Trophoblast cell (in vitro differentiated cells and primary cell): ENCODE measurements around the gene KMO.
A peak's percentile ranks its signal among the peaks of the same experiment; 100 is the strongest.

Source experiments
- DNase-seq, 2 donors: peaks; one replicate each; pipeline ENCODE4 v3.0.0-alpha.2; 2016
- H2AFZ ChIP-seq: 2 replicates; pipeline ENCODE4 v1.6.1; 2013; ENCODE audit warnings: low read length, moderate library complexity, mild to moderate bottlenecking; ENCODE audit not compliant: insufficient read depth, poor library complexity
- H2AK5ac ChIP-seq: 2 replicates; pipeline ENCODE4 v1.6.1; 2013; ENCODE audit warnings: mild to moderate bottlenecking, low read length
- H2BK120ac ChIP-seq: 2 replicates; pipeline ENCODE4 v1.6.1; 2013; ENCODE audit warnings: low read length, mild to moderate bottlenecking, moderate library complexity; ENCODE audit not compliant: insufficient read depth, poor library complexity
- H2BK12ac ChIP-seq: 2 replicates; pipeline ENCODE4 v1.6.1; 2013; ENCODE audit warnings: mild to moderate bottlenecking, low read length, moderate library complexity
- H2BK5ac ChIP-seq: 2 replicates; pipeline ENCODE4 v1.6.1; 2013; ENCODE audit warnings: low read length, low read depth, moderate library complexity, mild to moderate bottlenecking; ENCODE audit not compliant: poor library complexity
- H3K14ac ChIP-seq: 2 replicates; pipeline ENCODE4 v1.6.1; 2013; ENCODE audit warnings: mild to moderate bottlenecking, low read length
- H3K18ac ChIP-seq: 2 replicates; pipeline ENCODE4 v1.6.1; 2013; ENCODE audit warnings: mild to moderate bottlenecking, low read length
- H3K23ac ChIP-seq: 2 replicates; pipeline ENCODE4 v1.6.1; 2013; ENCODE audit warnings: low read length
- H3K27ac ChIP-seq: 2 replicates; pipeline ENCODE4 v1.5.1; 2013; ENCODE audit warnings: low read depth, mild to moderate bottlenecking, inconsistent platforms, low read length, moderate library complexity
- H3K27me3 ChIP-seq: 2 replicates; pipeline ENCODE4 v1.6.1; 2013; ENCODE audit warnings: inconsistent platforms, mild to moderate bottlenecking, low read length, moderate library complexity; ENCODE audit not compliant: insufficient read depth
- H3K36me3 ChIP-seq, 2 experiments: 1 replicate in 1 of 2; 2 replicates in 1 of 2; pipeline ENCODE4 v1.6.1; 2013; ENCODE audit warnings: low read length in 2 of 2, mild to moderate bottlenecking in 2 of 2, moderate library complexity in 1 of 2; ENCODE audit not compliant: insufficient read depth in 2 of 2, control insufficient read depth in 1 of 2
- H3K4ac ChIP-seq: 2 replicates; pipeline ENCODE4 v1.6.1; 2013; ENCODE audit warnings: low read depth, mild to moderate bottlenecking, low read length, moderate library complexity
- H3K4me1 ChIP-seq, 2 experiments: 1 replicate in 1 of 2; 2 replicates in 1 of 2; pipeline ENCODE4 v1.6.1; 2013; ENCODE audit warnings: low read length in 2 of 2, mild to moderate bottlenecking in 2 of 2, moderate library complexity in 1 of 2; ENCODE audit not compliant: insufficient read depth in 2 of 2, control insufficient read depth in 1 of 2
- H3K4me2 ChIP-seq: 2 replicates; pipeline ENCODE4 v1.6.1; 2013; ENCODE audit warnings: inconsistent platforms, mild to moderate bottlenecking, low read length, moderate library complexity
- H3K4me3 ChIP-seq: 2 replicates; pipeline ENCODE4 v1.5.1; 2013; ENCODE audit warnings: mild to moderate bottlenecking, low read depth, low read length, inconsistent platforms
- H3K79me1 ChIP-seq: one replicate; pipeline ENCODE4 v1.6.1; 2013; ENCODE audit warnings: low read length
- H3K79me2 ChIP-seq: 2 replicates; pipeline ENCODE4 v1.6.1; 2013; ENCODE audit warnings: low read length, mild to moderate bottlenecking; ENCODE audit not compliant: control insufficient read depth, insufficient read depth, poor library complexity
- H3K9ac ChIP-seq: 2 replicates; pipeline ENCODE4 v1.6.1; 2013; ENCODE audit warnings: mild to moderate bottlenecking, low read length
- H3K9me3 ChIP-seq: 2 replicates; pipeline ENCODE4 v1.6.1; 2013; ENCODE audit warnings: low read depth, mild to moderate bottlenecking, control low read depth, inconsistent platforms, low read length; ENCODE audit not compliant: insufficient read depth
- H4K12ac ChIP-seq: 2 replicates; pipeline ENCODE4 v1.6.1; 2013; ENCODE audit warnings: low read depth, mild to moderate bottlenecking, low read length, moderate library complexity
- H4K8ac ChIP-seq: 2 replicates; pipeline ENCODE4 v1.6.1; 2013; ENCODE audit warnings: low read depth, mild to moderate bottlenecking, low read length, moderate library complexity
- H4K91ac ChIP-seq: one replicate; pipeline ENCODE4 v1.6.1; 2013; ENCODE audit warnings: low read depth, mild to moderate bottlenecking, low read length, moderate library complexity
- WGBS: extraction: QIAGEN DNeasy Blood & Tissue Kit; methylation state at CpG from one replicate; pipeline ENCODE4 v1.1.7; 2013; ENCODE audit warnings: missing lambda C conversion rate; ENCODE audit not compliant: insufficient read length, insufficient coverage; ENCODE audit errors: extremely low coverage; 5-methylcytosine and 5-hydroxymethylcytosine counted together

The KMO gene

GRCh38 chr1:241589521-241589920 is 57.3 kb downstream of the KMO start:
- Histone ChIP-seq H3K79me1 (peaks cover 7% of the 10 kb centered on the region), H3K4ac (no peak overlapping the region), H3K9me3 (no peaks in the 10 kb centered on the region), H4K12ac (no peak overlapping the region), H4K91ac (no peak overlapping the region), H3K14ac (no peak overlapping the region), H2BK12ac (no peak overlapping the region), H2AK5ac (no peak overlapping the region), H3K36me3 (peaks cover 0 to 5% of the 10 kb centered on the region in 2 experiments), H3K27me3 (no peaks in the 10 kb centered on the region), H4K8ac (no peak overlapping the region), H3K4me2 (no peak overlapping the region), H3K79me2 (no peaks in the 10 kb centered on the region), H3K4me1 (peaks cover 3 to 5% of the 10 kb centered on the region in 2 experiments), H3K23ac (no peak overlapping the region), H2BK120ac (no peak overlapping the region), H3K9ac (no peak overlapping the region), H3K18ac (no peak overlapping the region), H3K27ac (peak overlapping the region; percentile 48), H2AFZ (no peak overlapping the region), H2BK5ac (no peak overlapping the region), H3K4me3 (no peak overlapping the region)
- WGBS, result no CpG with 5 or more reads among the region's 7 CpGs
- DNase-seq, result peak in 1 of 2 donors; percentile 50

DNA sequence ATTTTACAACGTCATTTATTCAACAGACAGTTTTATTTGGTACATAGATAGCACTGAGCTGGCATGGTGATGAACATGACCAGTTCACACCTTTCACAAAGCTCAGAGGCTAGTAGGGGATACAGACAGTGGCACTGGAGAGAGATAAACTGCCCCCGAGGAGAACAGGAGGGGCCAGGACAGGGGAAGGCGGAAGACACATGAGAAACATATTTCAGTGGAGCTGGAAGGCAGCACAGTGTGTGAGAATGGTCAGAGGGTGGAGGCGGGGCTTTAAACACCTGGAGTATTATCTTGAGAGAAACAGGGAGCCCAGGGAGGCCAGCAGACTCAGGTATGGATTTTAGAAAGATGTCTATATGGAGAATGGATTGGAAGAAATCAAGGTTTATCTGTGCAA is 58.5 kb downstream of the KMO start:
- DNase-seq, result no peak
- Histone ChIP-seq H3K9ac (peak overlapping the region; percentile 56), H3K27me3 (no peaks in the 10 kb centered on the region), H3K4me2 (peak overlapping the region; percentile 16), H3K36me3 (peaks cover 0 to 5% of the 10 kb centered on the region in 2 experiments), H2BK12ac (peak overlapping the region; percentile 78), H4K12ac (no peak overlapping the region), H2BK5ac (peak overlapping the region; percentile 12), H4K8ac (no peak overlapping the region), H3K79me2 (no peaks in the 10 kb centered on the region), H3K4ac (no peak overlapping the region), H2AFZ (no peak overlapping the region), H3K4me3 (no peak overlapping the region), H3K9me3 (no peaks in the 10 kb centered on the region), H3K4me1 (peaks cover 3 to 5% of the 10 kb centered on the region in 2 experiments), H3K27ac (peak overlapping the region; percentile 85), H2BK120ac (peak overlapping the region; percentile 71), H3K79me1 (peaks cover 7% of the 10 kb centered on the region), H3K14ac (peak overlapping the region; percentile 11), H3K18ac (no peak overlapping the region), H3K23ac (no peak overlapping the region), H2AK5ac (no peak overlapping the region), H4K91ac (peak overlapping the region; percentile 70)
- no CpG with 5 or more reads among the region's 4 CpGs for WGBS

- H2BK12ac ChIP-seq, result no peak overlapping the region
- H3K27me3 ChIP-seq, result no peaks in the 10 kb centered on the region
- no peaks in the 10 kb centered on the region for H3K9me3 ChIP-seq
- H3K79me1 ChIP-seq, result peaks cover 7% of the 10 kb centered on the region
- no peak overlapping the region for H4K12ac ChIP-seq
- H3K4me1 ChIP-seq, result peaks cover 3 to 5% of the 10 kb centered on the region in 2 experiments
- no peak overlapping the region for H3K9ac ChIP-seq
- H3K14ac ChIP-seq, result no peak overlapping the region
- no peak overlapping the region for H3K18ac ChIP-seq
- no peak overlapping the region for H4K8ac ChIP-seq
- peak; percentile 98 to 99 for DNase-seq
- no peak overlapping the region for H2BK120ac ChIP-seq
- peak overlapping the region; percentile 81 for H3K27ac ChIP-seq
- H3K36me3 ChIP-seq, result peaks cover 0 to 5% of the 10 kb centered on the region in 2 experiments
- H2AFZ ChIP-seq, result no peak overlapping the region
- H3K4me2 ChIP-seq, result peak overlapping the region; percentile 4
- no peak overlapping the region for H3K23ac ChIP-seq
- no peak overlapping the region for H3K4ac ChIP-seq
- H3K4me3 ChIP-seq, result no peak overlapping the region
- H2AK5ac ChIP-seq, result no peak overlapping the region
- no peaks in the 10 kb centered on the region for H3K79me2 ChIP-seq
- H2BK5ac ChIP-seq, result peak overlapping the region; percentile 16
- no peak overlapping the region for H4K91ac ChIP-seq
Measured at GRCh38 chr1:241591317-241591716, 59.1 kb downstream of the KMO start.

GRCh38 chr1:241591736-241592135 is 59.6 kb downstream of the KMO start:
- Histone ChIP-seq H3K9ac (no peak overlapping the region), H4K8ac (no peak overlapping the region), H3K23ac (no peak overlapping the region), H3K4me3 (no peak overlapping the region), H4K91ac (peak overlapping the region; percentile 17), H3K4me1 (peaks cover 4 to 6% of the 10 kb centered on the region in 2 experiments), H3K18ac (no peak overlapping the region), H2AK5ac (no peak overlapping the region), H3K14ac (no peak overlapping the region), H2BK120ac (no peak overlapping the region), H3K9me3 (no peaks in the 10 kb centered on the region), H2BK12ac (no peak overlapping the region), H3K36me3 (peaks cover 1 to 5% of the 10 kb centered on the region in 2 experiments), H4K12ac (no peak overlapping the region), H3K27ac (peak overlapping the region; percentile 81), H3K27me3 (no peaks in the 10 kb centered on the region), H2AFZ (no peak overlapping the region), H2BK5ac (no peak overlapping the region), H3K79me1 (peaks cover 7% of the 10 kb centered on the region), H3K79me2 (no peaks in the 10 kb centered on the region), H3K4me2 (peak overlapping the region; percentile 4), H3K4ac (no peak overlapping the region)
- no CpG with 5 or more reads among the region's 5 CpGs for WGBS
- no peak for DNase-seq
